A549 (cell line): ENCODE data around the gene RCVRN. TPM values are rescaled to one million over a fixed set of nuclear protein-coding genes. Genes with fewer than 3 reads are reported as not detected.

Experiments used
- ATAC-seq, 2 experiments: fragments of 200-7000 bp in 1 of 2; fragments of >200 bp in 1 of 2; cut with Nextera tagmentation in 1 of 2; cut with Tn5 transposase in 1 of 2; 3 replicates each; pipeline versions ENCODE4 v1.8.0 to v1.9.1; 2018 to 2020; ENCODE audit warnings: mild to moderate bottlenecking in 1 of 2, moderate library complexity in 1 of 2
- CTCF ChIA-PET: fragments of 300-600 bp; sonication (Branson Sonifier 250); formaldehyde crosslinking; extraction: SDS; loops from one replicate; lab custom pipeline; 2021; ENCODE audit warnings: antibody characterized with exemption, inconsistent platforms; lab: Yijun Ruan, JAX
- POLR2A ChIA-PET: fragments of 350-600 bp; formaldehyde crosslinking; extraction: SDS; loops from one replicate; lab custom pipeline; 2021; ENCODE audit warnings: antibody characterized with exemption, inconsistent platforms; lab: Yijun Ruan, JAX
- DNase-seq, 2 experiments: peaks; one replicate each; pipeline versions ENCODE4 v3.0.0 to v3.0.0-alpha.2; 2011 to 2016; ENCODE audit warnings: low read depth in 1 of 2, low spot score in 1 of 2
- FAIRE-seq: peaks from 2 replicates; lab custom pipeline; 2011; peaks lifted over from hg19 to GRCh38; lab: Jason Lieb, UNC
- H3K27ac ChIP-seq, 2 experiments: fragments of >200 bp; sonication (Bioruptor Twin); formaldehyde crosslinking; 3 replicates each; pipeline ENCODE4 v1.5.1; 2016 to 2017
- H3K4me1 ChIP-seq: fragments of >200 bp; sonication (Bioruptor Twin); formaldehyde crosslinking; 3 replicates; pipeline ENCODE4 v1.6.1; 2016
- H3K4me2 ChIP-seq: fragments of >200 bp; sonication (Bioruptor Twin); formaldehyde crosslinking; 3 replicates; pipeline ENCODE4 v1.6.1; 2016
- H3K4me3 ChIP-seq: fragments of >200 bp; sonication (Bioruptor Twin); formaldehyde crosslinking; 3 replicates; pipeline ENCODE4 v1.5.1; 2016
- H3K9me3 ChIP-seq: fragments of >200 bp; sonication (Bioruptor Twin); formaldehyde crosslinking; 3 replicates; pipeline ENCODE4 v1.6.1; 2016
- CBX8 ChIP-seq: fragments of 200-600 bp; sonication (generic); IDR thresholded peaks from 2 replicates; pipeline ENCODE4 v1.6.1; 2016
- CEBPB ChIP-seq, 2 experiments: fragments of >200 bp in 1 of 2; sonication (Bioruptor Twin) in 1 of 2; formaldehyde crosslinking in 1 of 2; IDR thresholded peaks; 2 replicates each; pipeline ENCODE4 v1.6.1; 2012 to 2016
- EHMT2 ChIP-seq: fragments of 200-600 bp; sonication (generic); IDR thresholded peaks from 2 replicates; pipeline ENCODE4 v1.6.1; 2016; ENCODE audit warnings: antibody characterized with exemption, low read depth, mild to moderate bottlenecking, moderate library complexity
- ESRRA ChIP-seq: fragments of 150-350 bp; IDR thresholded peaks from 2 replicates; pipeline ENCODE4 v1.6.1; 2014; ENCODE audit warnings: mild to moderate bottlenecking, low read length, borderline replicate concordance
- FOSB ChIP-seq: fragments of 250-450 bp; sonication (Bioruptor Pico); IDR thresholded peaks from 2 replicates; pipeline ENCODE4 v1.5.0; 2020; ENCODE audit warnings: mild to moderate bottlenecking, moderate library complexity
- HEYL ChIP-seq: fragments of 250-450 bp; sonication (Bioruptor Pico); IDR thresholded peaks from 2 replicates; pipeline ENCODE4 v1.8.0; 2021; ENCODE audit warnings: mild to moderate bottlenecking, moderate library complexity
- HOXA7 ChIP-seq: fragments of 250-450 bp; sonication (Bioruptor Pico); IDR thresholded peaks from 2 replicates; pipeline ENCODE4 v1.5.0; 2020; ENCODE audit warnings: mild to moderate bottlenecking, moderate library complexity
- HOXB13 ChIP-seq: fragments of 250-450 bp; sonication (Bioruptor Pico); IDR thresholded peaks from 2 replicates; pipeline ENCODE4 v1.5.0; 2020; ENCODE audit warnings: low read depth, mild to moderate bottlenecking, moderate library complexity
- JUN ChIP-seq, 2 experiments: fragments of >200 bp; sonication (Bioruptor Twin); formaldehyde crosslinking; IDR thresholded peaks; 2 replicates in 1 of 2; 3 replicates in 1 of 2; pipeline ENCODE4 v1.6.1; 2016 to 2017
- MAZ ChIP-seq: fragments of 150-350 bp; IDR thresholded peaks from 2 replicates; pipeline ENCODE4 v1.6.1; 2014; ENCODE audit warnings: antibody characterized with exemption, low read depth, low read length, borderline replicate concordance
- MYC ChIP-seq: IDR thresholded peaks from 2 replicates; pipeline ENCODE4 v1.6.1; 2012; ENCODE audit warnings: mild to moderate bottlenecking, inconsistent platforms, low read length, improper control_type of control experiment, borderline replicate concordance
- NFE2L2 ChIP-seq: fragments of 150-350 bp; conservative IDR thresholded peaks from 2 replicates; pipeline ENCODE4 v1.6.1; 2014; ENCODE audit warnings: low read length
- NPAS2 ChIP-seq: fragments of 250-450 bp; sonication (Bioruptor Pico); IDR thresholded peaks from 2 replicates; pipeline ENCODE4 v1.8.0; 2022; ENCODE audit warnings: mild to moderate bottlenecking, moderate library complexity, borderline replicate concordance
- NR3C1 ChIP-seq: fragments of >200 bp; sonication (Bioruptor Twin); formaldehyde crosslinking; IDR thresholded peaks from 3 replicates; pipeline ENCODE4 v1.6.1; 2017
- POLR2A ChIP-seq: IDR thresholded peaks from 2 replicates; pipeline ENCODE4 v1.6.1; 2012; ENCODE audit warnings: mild to moderate bottlenecking, low read length
- RARB ChIP-seq: fragments of 250-450 bp; sonication (Bioruptor Pico); IDR thresholded peaks from 2 replicates; pipeline ENCODE4 v1.8.0; 2021; ENCODE audit warnings: mild to moderate bottlenecking, moderate library complexity
- RNF2 ChIP-seq: fragments of 200-600 bp; sonication (generic); IDR thresholded peaks from 2 replicates; pipeline ENCODE4 v1.6.1; 2016; ENCODE audit warnings: low read depth, mild to moderate bottlenecking, antibody characterized with exemption, moderate library complexity, borderline replicate concordance
- SMC3 ChIP-seq: fragments of >200 bp; sonication (Bioruptor Twin); formaldehyde crosslinking; IDR thresholded peaks from 3 replicates; pipeline ENCODE4 v1.6.1; 2018; ENCODE audit warnings: inconsistent platforms
- SREBF2 ChIP-seq: fragments of 450-650 bp; IDR thresholded peaks from 2 replicates; pipeline ENCODE4 v1.6.1; 2014; ENCODE audit warnings: mild to moderate bottlenecking, moderate library complexity
- TFCP2L1 ChIP-seq: fragments of 250-450 bp; sonication (Bioruptor Pico); IDR thresholded peaks from 2 replicates; pipeline ENCODE4 v1.5.0; 2021; ENCODE audit warnings: mild to moderate bottlenecking
- ZFP36 ChIP-seq: fragments of 450-650 bp; IDR thresholded peaks from 2 replicates; pipeline ENCODE4 v1.6.1; 2014; ENCODE audit warnings: borderline replicate concordance; ENCODE audit not compliant: partially characterized antibody
- ZSCAN20 ChIP-seq: fragments of 250-450 bp; sonication (Bioruptor Pico); IDR thresholded peaks from 2 replicates; pipeline ENCODE4 v1.8.0; 2022; ENCODE audit warnings: mild to moderate bottlenecking, moderate library complexity
- WGBS: methylation state at CpG from one replicate; pipeline ENCODE4 v1.1.6; 2017; ENCODE audit errors: missing lambda C conversion rate; 5-methylcytosine and 5-hydroxymethylcytosine counted together
- polyA plus RNA-seq, 4 experiments: library from polyadenylated mRNA; depleted of rRNA in 3 of 4; stranded (reverse); fragments of >200 nt; fragmentation: RNase III in 1 of 4; extraction: RNeasy Plus Mini Kit Qiagen cat#74134 plus additional on column Dnase treatment in 1 of 4; gene quantifications; 2 replicates in 3 of 4; 3 replicates in 1 of 4; pipeline ENCODE4 v1.2.3, GENCODE V29; 2011 to 2017
- TF ChIP-seq, protein P1 (sequence below): IDR thresholded peaks from 2 replicates; pipeline ENCODE4 v1.6.1; 2012
- TF ChIP-seq, protein P2 (sequence below): fragments of 250-450 bp; sonication (Bioruptor Pico); IDR thresholded peaks from 2 replicates; pipeline ENCODE4 v1.5.0; 2021; ENCODE audit warnings: mild to moderate bottlenecking, moderate library complexity, borderline replicate concordance

RCVRN gene
- polyA plus RNA-seq, 2 of the 4 experiments (the other 2 are of a cell fraction), result not detected

DNA sequence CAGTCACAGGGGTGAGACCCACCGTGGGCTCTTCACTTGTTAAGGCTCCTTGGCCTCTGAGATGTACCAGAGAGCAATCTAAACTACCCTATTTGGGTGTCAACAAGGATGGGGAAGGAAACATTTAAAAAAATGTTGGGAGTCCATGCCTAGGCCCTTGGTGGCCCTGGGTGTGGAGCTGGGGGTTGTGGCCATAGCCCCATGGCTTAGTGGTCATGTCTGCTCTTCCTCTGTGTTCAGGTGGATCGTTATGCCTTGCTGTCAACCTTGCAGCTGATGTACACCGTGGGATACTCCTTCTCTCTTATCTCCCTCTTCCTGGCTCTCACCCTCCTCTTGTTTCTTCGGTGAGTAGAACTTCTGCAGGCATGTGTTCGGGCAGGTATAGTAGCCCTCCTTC is 50.8 kb downstream of the RCVRN start:
- ChIA-PET POLR2A (no interaction called here), CTCF (interaction anchor here (1.0 to 4.4 kb wide), 4 partner anchors 8 to 70 kb away, joined by 3 to 15 read pairs (median 8); no protein-coding TSS in a partner anchor)
- Histone ChIP-seq H3K4me2 (no peak overlapping the region), H3K9me3 (peaks cover 15% of the 10 kb centered on the region), H3K4me3 (no peak overlapping the region), H3K27ac (peak overlapping the region in 1 of 2 experiments; percentile 1; a peak in 1 of 6 replicates), H3K4me1 (no peaks in the 10 kb centered on the region)
- no peak for DNase-seq
- ATAC-seq, result no peak; a peak in 2 of 6 replicates
- FAIRE-seq, result no peak
- 66% methylated on average over 5 of the region's 5 CpGs for WGBS
- TF ChIP-seq, protein P1, sequence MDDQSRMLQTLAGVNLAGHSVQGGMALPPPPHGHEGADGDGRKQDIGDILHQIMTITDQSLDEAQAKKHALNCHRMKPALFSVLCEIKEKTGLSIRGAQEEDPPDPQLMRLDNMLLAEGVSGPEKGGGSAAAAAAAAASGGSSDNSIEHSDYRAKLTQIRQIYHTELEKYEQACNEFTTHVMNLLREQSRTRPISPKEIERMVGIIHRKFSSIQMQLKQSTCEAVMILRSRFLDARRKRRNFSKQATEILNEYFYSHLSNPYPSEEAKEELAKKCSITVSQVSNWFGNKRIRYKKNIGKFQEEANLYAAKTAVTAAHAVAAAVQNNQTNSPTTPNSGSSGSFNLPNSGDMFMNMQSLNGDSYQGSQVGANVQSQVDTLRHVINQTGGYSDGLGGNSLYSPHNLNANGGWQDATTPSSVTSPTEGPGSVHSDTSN, result no peak
- no peak for TF ChIP-seq SREBF2
- no peak for TF ChIP-seq RNF2
- TF ChIP-seq ZSCAN20 (CRISPR knock-in tag), result no peak
- TF ChIP-seq SMC3, result no peak
- no peak for TF ChIP-seq CEBPB (IDR thresholded peaks at IDR 0.05)
- no peak for TF ChIP-seq MAZ
- TF ChIP-seq HOXA7 (CRISPR knock-in tag), result no peak
- TF ChIP-seq HEYL (CRISPR knock-in tag), result no peak
- TF ChIP-seq ESRRA, result no peak
- TF ChIP-seq TFCP2L1, result no peak
- no peak for TF ChIP-seq FOSB (CRISPR knock-in tag)
- TF ChIP-seq JUN (IDR thresholded peaks at IDR 0.05), result no peak
- no peak for TF ChIP-seq ZFP36
- no peak for TF ChIP-seq MYC
- TF ChIP-seq HOXB13 (CRISPR knock-in tag), result no peak
- TF ChIP-seq EHMT2, result no peak
- TF ChIP-seq NR3C1, result no peak
- no peak for TF ChIP-seq CBX8
- no peak for TF ChIP-seq RARB (CRISPR knock-in tag)

DNA sequence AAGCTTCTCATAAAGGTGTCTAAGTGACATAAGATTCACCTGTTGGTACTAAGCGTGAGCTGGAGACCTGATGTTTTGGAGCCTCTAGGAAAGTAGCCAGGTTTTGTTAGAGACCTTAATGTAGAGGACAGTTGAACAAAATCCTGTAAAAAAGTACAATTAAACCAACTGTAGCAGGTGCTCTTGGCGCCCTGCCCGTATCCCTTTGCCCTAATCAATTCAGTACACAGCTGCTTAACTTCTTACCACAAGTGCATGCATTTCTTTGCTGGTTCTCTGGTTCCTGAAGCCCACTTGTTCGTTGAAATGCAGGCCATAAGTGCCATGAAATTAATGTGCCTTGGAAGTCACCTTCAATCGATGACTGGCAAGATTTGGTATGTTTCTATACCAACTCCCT is 54.9 kb downstream of the RCVRN start:
- DNase-seq, result no peak
- no peak overlapping the region for H3K4me3 ChIP-seq
- no peak overlapping the region for H3K4me2 ChIP-seq
- ChIA-PET POLR2A (no interaction called here), CTCF (interaction anchor here (0.7 to 2.0 kb wide), 7 partner anchors 10 to 106 kb away, joined by 3 to 10 read pairs (median 3); no protein-coding TSS in a partner anchor)
- no peaks in the 10 kb centered on the region for H3K9me3 ChIP-seq
- H3K4me1 ChIP-seq, result peaks cover 6% of the 10 kb centered on the region; the same call in 1 of the 3 replicates
- 81% methylated on average over 5 of the region's 5 CpGs for WGBS
- no peak for FAIRE-seq
- peak overlapping the region in 1 of 2 experiments; percentile 48; a peak in 2 of 6 replicates for H3K27ac ChIP-seq
- ATAC-seq, result no peak
- TF ChIP-seq NFE2L2 (0 out of 2 replicates have a peak, but pooled peaks have one; percentile 9), NPAS2 (CRISPR knock-in tag) (no peak), POLR2A (no peak)
- TF ChIP-seq, protein P2, sequence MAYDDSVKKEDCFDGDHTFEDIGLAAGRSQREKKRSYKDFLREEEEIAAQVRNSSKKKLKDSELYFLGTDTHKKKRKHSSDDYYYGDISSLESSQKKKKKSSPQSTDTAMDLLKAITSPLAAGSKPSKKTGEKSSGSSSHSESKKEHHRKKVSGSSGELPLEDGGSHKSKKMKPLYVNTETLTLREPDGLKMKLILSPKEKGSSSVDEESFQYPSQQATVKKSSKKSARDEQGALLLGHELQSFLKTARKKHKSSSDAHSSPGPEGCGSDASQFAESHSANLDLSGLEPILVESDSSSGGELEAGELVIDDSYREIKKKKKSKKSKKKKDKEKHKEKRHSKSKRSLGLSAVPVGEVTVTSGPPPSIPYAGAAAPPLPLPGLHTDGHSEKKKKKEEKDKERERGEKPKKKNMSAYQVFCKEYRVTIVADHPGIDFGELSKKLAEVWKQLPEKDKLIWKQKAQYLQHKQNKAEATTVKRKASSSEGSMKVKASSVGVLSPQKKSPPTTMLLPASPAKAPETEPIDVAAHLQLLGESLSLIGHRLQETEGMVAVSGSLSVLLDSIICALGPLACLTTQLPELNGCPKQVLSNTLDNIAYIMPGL, result no peak

Other genes starting within 250 kb of the RCVRN start
- not detected in 2 replicates for gene DHRS7C, start 113.7 kb downstream of the RCVRN start, polyA plus RNA-seq (2011; rRNA removed)
- not detected in 3 replicates for gene DHRS7C, start 113.7 kb downstream of the RCVRN start, polyA plus RNA-seq (2017; fragmentation: RNase III; extraction: RNeasy Plus Mini Kit Qiagen cat#74134 plus additional on column Dnase treatment)
- not detected in 2 replicates for gene GSG1L2, start 83.2 kb downstream of the RCVRN start, polyA plus RNA-seq (2011; rRNA removed)
- not detected in 3 replicates for gene GSG1L2, start 83.2 kb downstream of the RCVRN start, polyA plus RNA-seq (2017; fragmentation: RNase III; extraction: RNeasy Plus Mini Kit Qiagen cat#74134 plus additional on column Dnase treatment)
- 48.7 and 76.4 TPM in 2 replicates for gene GLP2R, start 79.3 kb downstream of the RCVRN start, polyA plus RNA-seq (2011; rRNA removed)
- gene GLP2R, start 79.3 kb downstream of the RCVRN start, polyA plus RNA-seq (2017; fragmentation: RNase III; extraction: RNeasy Plus Mini Kit Qiagen cat#74134 plus additional on column Dnase treatment), result 23.6 to 34.1 TPM (median 27.9 TPM) in 3 replicates